Loucy (cell line): Measurements from ENCODE around the gene BEAN1.

ENCODE experiments used
- H2AFZ ChIP-seq: fragments of 200-600 bp; sonication (generic); 2 replicates; pipeline ENCODE4 v1.6.0; 2016; ENCODE audit warnings: antibody characterized with exemption, mild to moderate bottlenecking, low read length, moderate library complexity
- H3F3A ChIP-seq: fragments of 200-600 bp; 2 replicates; pipeline ENCODE4 v1.6.0; 2016; ENCODE audit warnings: antibody characterized with exemption, low read depth, mild to moderate bottlenecking
- H3K27me3 ChIP-seq: fragments of 200-600 bp; sonication (generic); 2 replicates; pipeline ENCODE4 v1.6.1; 2014; ENCODE audit warnings: low read length, mild to moderate bottlenecking; ENCODE audit not compliant: insufficient read depth, poor library complexity, severe bottlenecking
- H3K36me3 ChIP-seq: fragments of 200-600 bp; sonication (generic); 2 replicates; pipeline ENCODE4 v1.6.1; 2016; ENCODE audit warnings: low read length; ENCODE audit not compliant: insufficient read depth
- H3K4me1 ChIP-seq: fragments of 200-600 bp; sonication (generic); 2 replicates; pipeline ENCODE4 v1.5.1; 2014; ENCODE audit warnings: low read length, mild to moderate bottlenecking; ENCODE audit not compliant: insufficient read depth, poor library complexity, severe bottlenecking
- H3K4me2 ChIP-seq: fragments of 200-600 bp; sonication (generic); 2 replicates; pipeline ENCODE4 v1.6.0; 2014; ENCODE audit warnings: antibody characterized with exemption, low read length, low read depth, mild to moderate bottlenecking; ENCODE audit not compliant: poor library complexity, severe bottlenecking
- H3K4me3 ChIP-seq: fragments of 200-600 bp; sonication (generic); 2 replicates; pipeline ENCODE4 v1.5.1; 2014; ENCODE audit warnings: low read length, mild to moderate bottlenecking, mixed read lengths; ENCODE audit not compliant: poor library complexity, severe bottlenecking
- H3K79me2 ChIP-seq: fragments of 200-600 bp; sonication (generic); 2 replicates; pipeline ENCODE4 v1.6.1; 2014; ENCODE audit warnings: low read length; ENCODE audit not compliant: insufficient read depth
- H3K9ac ChIP-seq: fragments of 200-600 bp; sonication (generic); 2 replicates; pipeline ENCODE4 v1.6.0; 2014; ENCODE audit warnings: mild to moderate bottlenecking, low read depth, low read length, moderate library complexity; ENCODE audit not compliant: poor library complexity, severe bottlenecking
- H3K9me2 ChIP-seq: fragments of 200-600 bp; sonication (generic); replicated peaks from 2 replicates; pipeline ENCODE4 v1.6.1; 2016; ENCODE audit warnings: low read depth, low read length, mixed read lengths
- H3K9me3 ChIP-seq: fragments of 200-600 bp; sonication (generic); 2 replicates; pipeline ENCODE4 v1.6.1; 2014; ENCODE audit warnings: mild to moderate bottlenecking, antibody characterized with exemption, low read length, low read depth; ENCODE audit not compliant: insufficient read depth
- H4K20me1 ChIP-seq: fragments of 200-600 bp; sonication (generic); 2 replicates; pipeline ENCODE4 v1.6.0; 2014; ENCODE audit warnings: antibody characterized with exemption, low read length, mild to moderate bottlenecking; ENCODE audit not compliant: insufficient read depth, poor library complexity, severe bottlenecking
- CTCF ChIP-seq: fragments of 200-600 bp; sonication (generic); conservative IDR thresholded peaks from 2 replicates; pipeline ENCODE4 v1.5.1; 2014; ENCODE audit warnings: mild to moderate bottlenecking, antibody characterized with exemption, low read length
- EZH2phosphoT487 ChIP-seq: fragments of 200-600 bp; IDR thresholded peaks from 2 replicates; pipeline ENCODE4 v1.6.1; 2018; ENCODE audit warnings: antibody characterized with exemption, mild to moderate bottlenecking, moderate library complexity, borderline replicate concordance

The BEAN1 gene

GRCh38 chr16:66477028-66477515 is 50.0 kb downstream of the BEAN1 start:
- Histone ChIP-seq H3K36me3 (no peaks in the 10 kb centered on the region), H2AFZ (no peak overlapping the region), H3K4me2 (no peak overlapping the region), H3F3A (no peaks in the 10 kb centered on the region), H3K9me2 (no peaks in the 10 kb centered on the region), H3K4me1 (peaks cover 13% of the 10 kb centered on the region), H4K20me1 (no peaks in the 10 kb centered on the region), H3K9ac (no peak overlapping the region), H3K4me3 (no peak overlapping the region), H3K9me3 (no peaks in the 10 kb centered on the region), H3K79me2 (no peaks in the 10 kb centered on the region), H3K27me3 (no peaks in the 10 kb centered on the region)
- no peak for TF ChIP-seq CTCF

- Histone ChIP-seq H2AFZ (peak overlapping the region; percentile 87), H3K9me2 (no peaks in the 10 kb centered on the region), H3K79me2 (no peaks in the 10 kb centered on the region), H3K4me1 (peaks cover 14% of the 10 kb centered on the region), H3K4me2 (no peak overlapping the region), H4K20me1 (no peaks in the 10 kb centered on the region), H3F3A (no peaks in the 10 kb centered on the region), H3K36me3 (no peaks in the 10 kb centered on the region), H3K9ac (no peak overlapping the region), H3K4me3 (no peak overlapping the region), H3K9me3 (no peaks in the 10 kb centered on the region), H3K27me3 (no peaks in the 10 kb centered on the region)
- TF ChIP-seq CTCF: peak; percentile 87
- no peak for TF ChIP-seq EZH2phosphoT487
Measured at GRCh38 chr16:66478733-66479511, 51.8 kb downstream of the BEAN1 start.

GRCh38 chr16:66479661-66480264 is 52.7 kb downstream of the BEAN1 start:
- TF ChIP-seq EZH2phosphoT487: no peak
- no peak for TF ChIP-seq CTCF
- H3K4me2 ChIP-seq: no peak overlapping the region
- no peaks in the 10 kb centered on the region for H3F3A ChIP-seq
- no peaks in the 10 kb centered on the region for H3K9me2 ChIP-seq
- no peaks in the 10 kb centered on the region for H3K79me2 ChIP-seq
- no peak overlapping the region for H2AFZ ChIP-seq
- H3K4me3 ChIP-seq: no peak overlapping the region
- H4K20me1 ChIP-seq: no peaks in the 10 kb centered on the region
- no peak overlapping the region for H3K9ac ChIP-seq
- peaks cover 13% of the 10 kb centered on the region for H3K4me1 ChIP-seq
- no peaks in the 10 kb centered on the region for H3K27me3 ChIP-seq
- H3K9me3 ChIP-seq: no peaks in the 10 kb centered on the region
- H3K36me3 ChIP-seq: no peaks in the 10 kb centered on the region
